GM19455 (cell line): ENCODE results near the gene EEF1G.
A peak's percentile ranks its signal among the peaks of the same experiment; 100 is the strongest.
"Not testable (repeated sequence)": the region's sequence is repeated elsewhere in the genome, so short reads cannot be mapped to it uniquely, and the experiment has no call there.

Source experiments
- ATAC-seq: cut with Tn5 transposase; IDR thresholded peaks from one replicate; pipeline ENCODE4 v1.9.1; 2021; ENCODE audit not compliant: unreplicated experiment

The EEF1G gene

DNA sequence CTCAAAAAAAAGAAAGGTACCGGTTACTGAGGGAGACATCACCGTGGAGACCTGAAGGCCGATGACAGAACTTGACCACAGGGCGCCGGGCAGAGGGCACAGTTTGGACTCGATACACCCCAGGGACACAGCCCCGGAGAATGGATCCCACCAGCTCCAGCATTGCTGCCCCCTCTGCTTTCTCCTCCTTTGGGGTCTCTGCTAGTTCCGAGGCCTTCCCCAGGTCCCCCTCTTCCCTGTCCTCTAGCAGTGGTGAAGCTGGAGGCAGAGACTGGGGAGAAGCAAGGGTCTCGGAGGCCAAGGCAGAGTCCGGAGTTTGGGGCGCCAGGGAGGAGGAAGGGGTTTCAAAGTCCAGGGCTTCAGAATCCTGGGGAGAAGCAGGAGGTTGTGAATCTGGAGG is 4.8 kb upstream of the EEF1G start:
- ATAC-seq: no peak

- no peak for ATAC-seq
These were observed 3.5 kb upstream of the EEF1G start for GRCh38 chr11:62577046-62577714.

GRCh38 chr11:62575837-62576236 is 2.1 kb upstream of the EEF1G start:
- no peak for ATAC-seq

DNA sequence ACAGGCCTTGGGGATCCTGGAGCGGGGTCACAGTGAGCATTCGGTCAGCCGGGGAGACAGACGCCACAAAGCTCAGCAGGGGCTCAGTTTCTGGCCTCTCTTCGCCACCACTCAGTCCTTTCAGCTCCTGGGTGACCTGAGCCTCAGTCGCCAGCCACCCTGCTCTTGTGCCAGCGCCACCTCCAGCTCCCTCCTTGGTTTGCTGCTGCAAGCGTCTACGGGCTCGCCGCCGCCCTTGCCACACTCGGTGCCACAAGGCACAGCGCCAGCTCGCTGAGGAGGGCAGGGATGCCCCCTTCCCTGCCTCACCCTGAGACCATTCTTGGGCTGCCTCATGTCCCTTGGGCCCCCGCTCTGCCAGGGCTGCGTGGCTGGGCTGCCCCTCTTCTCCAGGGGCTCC is 1.5 kb upstream of the EEF1G start:
- no peak for ATAC-seq

- ATAC-seq: peak; percentile 2
These were observed 826 bp upstream of the EEF1G start for GRCh38 chr11:62574363-62575071.

DNA sequence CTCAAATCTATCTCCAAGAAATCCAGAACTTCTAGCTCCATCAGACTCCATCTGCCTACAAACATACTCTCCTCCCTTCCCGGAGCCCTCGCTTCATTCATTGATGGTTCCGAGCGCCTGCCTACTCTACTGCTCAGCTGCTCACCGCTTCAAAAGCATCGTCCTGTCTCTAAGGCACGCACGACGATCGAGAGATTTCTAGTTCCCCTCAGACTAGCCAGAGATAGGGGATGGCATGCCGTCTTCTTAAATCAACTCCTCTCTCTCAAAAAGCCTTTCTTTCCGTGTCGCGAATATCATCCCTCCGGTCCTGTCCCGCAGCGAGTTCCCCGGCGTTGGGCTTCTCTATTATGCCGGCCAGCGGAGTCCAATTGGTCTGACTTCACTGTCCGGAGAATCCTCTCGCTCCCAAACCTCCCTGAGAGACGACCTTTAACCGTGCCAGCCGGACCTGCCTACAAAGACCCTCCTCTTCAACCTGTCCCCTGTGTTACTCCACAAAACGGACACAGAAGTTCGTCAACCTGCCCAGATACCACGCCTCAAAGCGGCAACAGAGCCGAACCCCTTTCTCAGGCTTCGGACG is 592 bp downstream of the EEF1G start:
- ATAC-seq: no peak

DNA sequence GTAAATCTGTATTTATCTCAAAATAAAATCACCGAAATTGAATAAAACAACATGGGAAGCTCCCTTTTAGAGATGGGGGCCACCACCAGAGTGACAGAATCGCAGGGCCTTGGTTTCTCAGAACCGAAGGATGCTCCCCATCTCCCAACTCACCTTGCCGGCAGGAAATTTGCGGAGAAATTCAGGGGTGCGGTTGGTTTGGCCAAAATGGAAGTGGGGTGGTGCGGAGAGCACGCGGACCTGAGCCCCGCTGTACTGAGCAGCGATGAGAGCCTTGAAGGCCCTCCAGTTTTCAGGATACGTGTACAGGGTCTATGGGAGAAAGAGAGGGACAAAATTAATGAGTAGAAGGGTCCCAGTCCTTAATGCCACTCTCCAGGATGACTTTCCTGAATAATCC is 1.3 kb downstream of the EEF1G start:
- ATAC-seq: no peak

GRCh38 chr11:62571493-62571892 is 2.2 kb downstream of the EEF1G start:
- not testable (repeated sequence) for ATAC-seq

DNA sequence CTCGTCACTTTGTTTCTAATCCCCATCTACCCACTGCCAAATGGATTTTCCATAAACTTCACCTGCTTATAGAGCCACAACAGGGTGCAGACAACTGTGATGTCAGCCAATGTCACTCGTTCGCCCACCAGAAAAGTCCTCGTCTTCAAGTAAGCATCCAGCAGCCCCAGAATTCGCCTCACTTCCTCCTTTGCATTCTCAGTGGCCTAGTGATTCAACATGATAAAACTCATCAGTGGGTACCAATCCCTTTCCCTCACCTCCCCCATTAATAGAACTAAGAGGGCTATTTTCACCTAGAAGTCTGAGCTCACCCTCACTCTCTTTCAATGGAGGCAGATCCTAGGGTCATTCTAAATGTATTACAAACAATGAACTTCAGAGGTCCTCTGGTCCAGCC is 2.8 kb downstream of the EEF1G start:
- ATAC-seq: not testable (repeated sequence)

DNA sequence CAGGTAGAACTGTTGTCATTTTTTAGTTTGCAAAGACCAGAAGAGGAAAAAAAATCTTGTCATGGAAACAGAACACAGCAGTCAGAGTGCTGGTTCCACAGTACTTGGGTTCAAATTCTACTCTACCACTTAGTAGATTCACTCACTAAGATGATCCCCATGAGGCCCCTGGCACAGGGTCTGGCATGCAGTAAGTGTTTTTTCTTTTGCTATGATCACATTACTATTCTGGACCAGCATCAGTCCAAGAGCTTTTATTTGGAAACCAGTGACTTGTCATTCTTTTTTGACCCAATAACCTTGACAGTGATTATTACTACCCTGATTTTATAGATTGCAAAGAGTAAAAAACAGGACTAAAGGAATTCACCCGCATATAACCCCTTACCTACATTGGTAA is 4.1 kb downstream of the EEF1G start:
- ATAC-seq: no peak

DNA sequence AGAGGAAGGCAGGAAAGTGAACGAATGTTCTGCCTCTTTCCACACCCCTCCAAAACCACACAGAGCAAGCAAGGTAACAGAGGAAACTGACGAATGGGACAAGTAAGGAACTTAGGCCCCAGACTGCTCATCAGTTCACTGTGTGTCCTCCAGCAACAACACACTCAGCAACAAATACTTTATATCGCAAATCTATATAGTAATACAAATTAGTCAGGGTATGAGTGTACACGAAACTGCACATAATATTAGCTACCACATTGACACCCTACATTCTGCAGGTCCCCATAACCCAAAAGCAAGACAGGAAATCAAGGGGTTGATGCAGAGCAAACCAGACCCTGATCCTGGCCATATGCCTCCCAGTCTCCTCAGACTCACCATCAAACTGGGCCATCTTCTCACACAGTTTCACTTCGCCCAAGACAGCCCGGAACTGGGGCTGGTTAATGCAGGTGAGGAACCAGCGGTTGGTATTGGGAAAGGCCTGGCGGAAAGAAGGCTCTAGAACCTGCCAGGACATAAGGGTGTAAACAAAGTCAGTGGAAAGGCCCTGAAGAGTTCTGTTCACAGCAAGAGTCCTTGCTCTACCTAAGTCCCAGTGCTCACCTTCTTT is 6.6 kb downstream of the EEF1G start:
- no peak for ATAC-seq

- ATAC-seq: no peak
These were observed 7.4 kb downstream of the EEF1G start for GRCh38 chr11:62566247-62566646.

- no peak for ATAC-seq
These were observed 8.4 kb downstream of the EEF1G start for GRCh38 chr11:62565100-62565802.

DNA sequence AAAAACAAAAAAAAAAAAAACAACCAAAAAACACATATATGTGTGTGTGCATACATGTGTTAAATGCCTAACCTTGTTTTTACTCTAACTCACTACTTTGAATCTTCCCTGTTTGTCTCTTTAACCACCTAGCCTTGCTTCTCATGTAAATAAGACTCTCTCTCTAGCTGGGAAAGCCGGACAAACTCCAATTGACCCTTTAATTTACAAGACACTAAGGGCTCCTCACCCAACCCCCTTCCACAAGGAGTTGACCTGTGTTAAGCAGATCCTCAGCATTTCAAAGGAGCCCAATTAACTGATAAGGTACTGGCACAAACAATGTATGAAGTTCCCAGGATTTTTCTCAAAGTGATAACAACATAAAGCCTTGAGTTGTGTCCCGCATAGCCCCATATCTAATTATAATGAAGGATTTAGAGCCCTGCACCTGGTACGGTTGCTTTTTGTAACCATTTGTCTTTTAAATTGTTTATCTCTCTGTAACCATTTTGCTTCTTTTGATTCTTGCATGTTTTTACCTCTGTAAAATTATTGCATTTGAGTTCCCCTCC is 11.9 kb downstream of the EEF1G start:
- ATAC-seq: not testable (repeated sequence)

DNA sequence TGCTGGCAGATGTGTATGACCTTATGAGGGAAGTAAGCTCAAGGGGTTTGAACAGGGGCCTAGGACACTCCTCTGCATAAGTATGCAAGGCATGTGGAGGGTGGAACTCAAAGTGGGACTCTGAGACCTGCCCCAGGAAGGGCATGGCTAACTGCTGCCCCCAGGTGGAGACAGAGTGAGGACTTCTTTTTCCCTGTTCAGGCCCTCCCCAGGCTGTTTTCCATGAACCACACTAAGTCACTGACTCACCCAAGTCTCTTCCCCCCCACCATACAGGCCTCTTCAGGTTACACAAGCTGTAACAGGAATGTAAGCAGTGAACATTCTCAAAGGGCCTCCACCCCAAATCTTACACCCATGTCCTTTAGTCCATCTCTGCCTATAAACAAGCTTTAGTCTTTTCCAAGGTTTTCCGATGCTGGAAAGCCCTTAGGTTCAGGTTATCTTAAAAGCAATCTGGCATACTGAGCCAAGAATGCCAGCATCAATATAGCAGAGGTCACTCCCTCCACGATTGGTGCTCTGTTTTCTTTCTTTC is 13.1 kb downstream of the EEF1G start:
- ATAC-seq: no peak

DNA sequence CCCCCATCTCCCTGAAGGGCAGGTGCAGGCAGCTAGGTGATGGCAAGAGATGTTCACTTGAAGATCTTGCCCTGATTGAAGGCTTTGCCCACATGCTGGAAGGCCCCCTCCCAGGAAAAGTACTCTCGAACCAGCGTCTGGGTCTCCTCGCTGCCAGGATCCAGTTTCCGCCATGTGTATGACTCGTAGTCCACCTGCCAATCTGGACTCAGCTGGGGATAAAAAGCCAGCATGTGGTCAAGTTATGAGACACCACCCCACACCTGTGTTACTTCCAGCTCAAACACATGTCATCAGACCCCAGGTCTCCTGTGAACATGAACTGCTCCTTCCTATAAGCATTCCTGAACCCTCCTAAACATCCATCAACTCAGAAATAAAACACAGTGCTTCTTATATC is 14.1 kb downstream of the EEF1G start:
- ATAC-seq: not testable (repeated sequence)

DNA sequence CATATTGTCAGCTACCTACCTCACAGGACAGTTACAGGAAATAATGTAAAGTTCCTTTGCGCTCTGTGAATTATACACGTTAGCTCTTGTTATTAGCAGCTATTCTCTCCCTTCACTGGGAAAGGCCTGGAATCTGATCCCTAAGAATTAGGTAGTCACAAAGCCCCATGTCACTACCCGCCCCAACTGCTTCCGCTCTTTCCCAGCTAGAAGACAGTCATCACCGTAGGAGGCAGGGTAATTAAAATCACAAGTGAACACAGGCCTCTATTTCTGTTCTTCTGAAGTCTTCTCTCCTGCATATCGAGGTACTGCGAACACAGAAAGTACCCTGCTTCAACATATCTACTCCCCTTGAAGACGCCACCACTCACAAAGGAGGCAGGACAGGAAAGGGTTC is 14.5 kb downstream of the EEF1G start:
- no peak for ATAC-seq

GRCh38 chr11:62558669-62559068 is 15.0 kb downstream of the EEF1G start:
- ATAC-seq: no peak

DNA sequence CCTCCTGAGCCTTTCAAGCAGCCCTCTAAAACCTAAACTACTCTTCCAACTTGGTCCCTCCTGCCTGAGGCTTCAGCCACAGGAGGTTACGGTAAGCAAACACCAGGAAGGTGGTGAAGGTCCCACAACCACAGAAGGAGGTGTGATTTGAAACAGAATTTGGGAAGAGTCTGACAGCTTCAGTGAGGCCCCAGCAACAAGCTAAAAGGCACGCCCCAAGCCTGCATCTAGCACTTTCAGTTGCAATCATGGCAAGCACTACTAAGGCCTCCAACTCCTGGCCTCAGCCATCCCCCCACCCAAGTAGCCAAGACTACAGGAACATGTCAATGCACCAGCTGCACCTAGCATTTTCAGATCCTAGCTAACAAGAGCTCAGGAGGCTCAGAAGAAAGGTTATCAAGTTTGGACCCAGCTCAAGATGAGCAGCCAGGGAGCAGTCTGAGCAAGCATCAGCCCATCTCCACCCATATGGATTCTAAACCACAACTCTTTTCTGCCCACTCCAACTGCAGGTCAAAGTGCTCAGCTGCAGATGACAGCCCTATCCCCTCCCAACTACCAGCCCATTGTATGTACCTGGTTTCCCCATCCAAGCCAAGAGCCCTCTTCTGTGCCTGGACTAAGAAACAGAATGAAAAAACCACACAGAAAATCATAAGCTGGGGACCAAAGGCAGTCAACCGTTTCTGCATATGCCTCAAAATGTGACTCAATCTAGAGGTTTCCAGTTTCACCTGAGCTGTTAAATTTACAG is 16.6 kb downstream of the EEF1G start:
- ATAC-seq: peak; percentile 44
